Activated naive CD8-positive, alpha-beta T cell (primary cell): ENCODE data around the gene MAPK7.
A peak's percentile ranks its signal among the peaks of the same experiment; 100 is the strongest.

ENCODE experiments used
- H3K27ac Mint-ChIP-seq: one replicate; pipeline ENCODE4 v1.8.0; 2021; ENCODE audit warnings: mixed read lengths
- H3K27me3 Mint-ChIP-seq: one replicate; pipeline ENCODE4 v1.8.0; 2021; ENCODE audit warnings: mixed read lengths
- H3K36me3 Mint-ChIP-seq: one replicate; pipeline ENCODE4 v1.8.0; 2021; ENCODE audit warnings: mixed read lengths
- H3K4me1 Mint-ChIP-seq: one replicate; pipeline ENCODE4 v1.8.0; 2021; ENCODE audit warnings: low read depth, mixed read lengths
- H3K4me3 Mint-ChIP-seq: one replicate; pipeline ENCODE4 v1.8.0; 2021; ENCODE audit warnings: mild to moderate bottlenecking, mixed read lengths
- H3K9me3 Mint-ChIP-seq: one replicate; pipeline ENCODE4 v1.8.0; 2021; ENCODE audit warnings: low read depth, mixed read lengths

The MAPK7 gene

DNA sequence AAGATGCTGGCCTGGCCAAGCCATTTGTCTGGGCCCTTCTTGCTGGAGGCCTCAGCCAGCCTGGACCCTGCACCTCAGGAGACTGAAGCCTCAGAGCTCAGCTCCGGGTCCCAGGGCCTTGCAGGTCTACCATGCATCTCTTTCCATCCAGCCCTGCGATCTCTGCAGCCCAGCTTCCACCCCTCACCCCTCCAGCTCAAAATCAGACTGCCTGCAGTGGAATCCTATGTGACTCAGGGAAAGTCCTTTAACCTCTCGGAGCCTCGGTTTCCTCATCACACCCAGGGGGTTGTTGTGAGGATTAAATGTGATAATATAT, 12.8 kb upstream of the MAPK7 start:
- no peaks in the 10 kb centered on the region for H3K9me3 Mint-ChIP-seq
- peaks cover 22% of the 10 kb centered on the region for H3K4me1 Mint-ChIP-seq
- H3K27me3 Mint-ChIP-seq: peaks cover 2% of the 10 kb centered on the region
- no peaks in the 10 kb centered on the region for H3K36me3 Mint-ChIP-seq
- H3K27ac Mint-ChIP-seq: no peak overlapping the region
- H3K4me3 Mint-ChIP-seq: no peak overlapping the region

GRCh38 chr17:19365833-19366636, 12.3 kb upstream of the MAPK7 start:
- H3K9me3 Mint-ChIP-seq: no peaks in the 10 kb centered on the region
- no peaks in the 10 kb centered on the region for H3K36me3 Mint-ChIP-seq

GRCh38 chr17:19366637-19366972, 11.7 kb upstream of the MAPK7 start:
- H3K4me1 Mint-ChIP-seq: peaks cover 25% of the 10 kb centered on the region
- no peaks in the 10 kb centered on the region for H3K27me3 Mint-ChIP-seq
- no peak overlapping the region for H3K4me3 Mint-ChIP-seq
- H3K27ac Mint-ChIP-seq: no peak overlapping the region
- H3K36me3 Mint-ChIP-seq: no peaks in the 10 kb centered on the region
- no peaks in the 10 kb centered on the region for H3K9me3 Mint-ChIP-seq

More at GRCh38 chr17:19365833-19366636, 12.3 kb upstream of the MAPK7 start:
- Mint-ChIP-seq H3K4me3 (no peak overlapping the region), H3K4me1 (peaks cover 24% of the 10 kb centered on the region), H3K27ac (no peak overlapping the region), H3K27me3 (no peaks in the 10 kb centered on the region)

- Mint-ChIP-seq H3K9me3 (no peaks in the 10 kb centered on the region), H3K36me3 (no peaks in the 10 kb centered on the region), H3K27ac (no peak overlapping the region), H3K4me3 (no peak overlapping the region), H3K27me3 (no peaks in the 10 kb centered on the region), H3K4me1 (peaks cover 25% of the 10 kb centered on the region)
These were observed 10.1 kb upstream of the MAPK7 start for GRCh38 chr17:19368229-19368628.

- no peaks in the 10 kb centered on the region for H3K36me3 Mint-ChIP-seq
- no peak overlapping the region for H3K27ac Mint-ChIP-seq
- H3K9me3 Mint-ChIP-seq: no peaks in the 10 kb centered on the region
- peak overlapping the region; percentile 35 for H3K4me3 Mint-ChIP-seq
- peaks cover 25% of the 10 kb centered on the region for H3K4me1 Mint-ChIP-seq
- H3K27me3 Mint-ChIP-seq: no peaks in the 10 kb centered on the region
These were observed 9.1 kb upstream of the MAPK7 start for GRCh38 chr17:19369107-19369778.

DNA sequence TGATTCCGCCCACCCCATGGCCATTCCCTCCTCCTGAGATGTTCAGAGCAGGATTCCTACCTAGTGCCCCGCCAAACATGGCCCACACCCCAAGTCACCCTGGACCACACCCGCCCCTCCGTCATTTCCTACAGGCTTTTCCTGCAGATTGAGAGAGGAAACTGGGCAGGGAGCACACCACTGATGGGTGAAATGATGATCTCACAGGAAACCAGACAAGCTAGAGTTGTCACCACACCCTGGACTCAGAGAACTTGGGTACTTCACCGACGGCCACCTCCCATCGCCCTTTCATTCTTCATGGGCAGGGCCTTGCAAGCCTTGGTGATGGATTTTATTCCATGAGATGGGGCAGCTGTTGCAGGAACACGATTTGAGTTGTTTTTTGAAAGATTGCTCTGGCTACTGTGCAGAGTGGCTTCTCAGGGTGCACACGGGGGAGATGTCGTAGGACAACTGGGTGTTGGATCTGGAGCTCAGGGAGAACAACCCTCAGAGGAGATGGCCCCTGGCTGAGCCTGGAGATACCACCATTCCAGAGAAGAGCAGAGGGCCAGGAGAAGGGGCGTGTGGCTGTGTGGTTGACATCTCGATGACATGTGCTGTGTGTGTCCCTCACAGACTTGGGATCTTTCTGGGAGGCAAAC, 8.3 kb upstream of the MAPK7 start:
- peaks cover 25% of the 10 kb centered on the region for H3K4me1 Mint-ChIP-seq
- peak overlapping the region; percentile 67 for H3K27ac Mint-ChIP-seq
- no peaks in the 10 kb centered on the region for H3K36me3 Mint-ChIP-seq
- no peaks in the 10 kb centered on the region for H3K27me3 Mint-ChIP-seq
- peak overlapping the region; percentile 61 for H3K4me3 Mint-ChIP-seq
- H3K9me3 Mint-ChIP-seq: no peaks in the 10 kb centered on the region

- no peaks in the 10 kb centered on the region for H3K36me3 Mint-ChIP-seq
- no peaks in the 10 kb centered on the region for H3K9me3 Mint-ChIP-seq
- H3K27me3 Mint-ChIP-seq: no peaks in the 10 kb centered on the region
- peaks cover 25% of the 10 kb centered on the region for H3K4me1 Mint-ChIP-seq
- no peak overlapping the region for H3K4me3 Mint-ChIP-seq
- peak overlapping the region; percentile 16 for H3K27ac Mint-ChIP-seq
These were observed 7.8 kb upstream of the MAPK7 start for GRCh38 chr17:19370493-19370960.

- Mint-ChIP-seq H3K4me1 (peaks cover 26% of the 10 kb centered on the region), H3K36me3 (no peaks in the 10 kb centered on the region), H3K27ac (no peak overlapping the region), H3K4me3 (peak overlapping the region; percentile 56), H3K27me3 (no peaks in the 10 kb centered on the region), H3K9me3 (no peaks in the 10 kb centered on the region)
These were observed 6.9 kb upstream of the MAPK7 start for GRCh38 chr17:19371259-19372010.

- Mint-ChIP-seq H3K27ac (no peak overlapping the region), H3K36me3 (no peaks in the 10 kb centered on the region), H3K4me3 (no peak overlapping the region), H3K4me1 (peaks cover 30% of the 10 kb centered on the region), H3K9me3 (no peaks in the 10 kb centered on the region), H3K27me3 (no peaks in the 10 kb centered on the region)
These were observed 6.3 kb upstream of the MAPK7 start for GRCh38 chr17:19372011-19372370.

GRCh38 chr17:19372439-19372838, 5.9 kb upstream of the MAPK7 start:
- Mint-ChIP-seq H3K4me1 (peaks cover 33% of the 10 kb centered on the region), H3K27ac (no peak overlapping the region), H3K36me3 (no peaks in the 10 kb centered on the region), H3K27me3 (no peaks in the 10 kb centered on the region), H3K4me3 (no peak overlapping the region), H3K9me3 (no peaks in the 10 kb centered on the region)

GRCh38 chr17:19372866-19373504, 5.3 kb upstream of the MAPK7 start:
- no peaks in the 10 kb centered on the region for H3K36me3 Mint-ChIP-seq
- H3K27ac Mint-ChIP-seq: no peak overlapping the region
- H3K9me3 Mint-ChIP-seq: no peaks in the 10 kb centered on the region
- no peaks in the 10 kb centered on the region for H3K27me3 Mint-ChIP-seq
- H3K4me3 Mint-ChIP-seq: no peak overlapping the region
- H3K4me1 Mint-ChIP-seq: peaks cover 34% of the 10 kb centered on the region

DNA sequence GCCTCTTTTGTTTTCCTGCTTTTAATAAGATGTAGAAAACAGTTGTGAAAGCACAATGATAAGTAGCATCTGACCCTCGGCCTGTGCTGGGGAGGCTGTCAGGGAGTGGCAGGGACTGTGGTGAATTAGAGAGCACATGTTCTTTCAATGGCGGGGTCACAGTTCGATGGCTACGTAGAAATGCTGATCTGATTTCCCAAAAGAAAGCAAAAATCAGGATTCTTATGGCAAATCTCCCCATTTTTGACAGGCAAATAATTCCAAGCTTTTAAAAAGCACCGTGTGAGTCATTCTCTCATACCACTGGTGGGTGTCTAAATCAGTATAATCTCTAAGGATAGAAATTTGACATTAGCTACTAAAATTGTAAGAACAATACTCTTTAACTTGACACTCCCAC, 4.2 kb upstream of the MAPK7 start:
- Mint-ChIP-seq H3K36me3 (no peaks in the 10 kb centered on the region), H3K27ac (no peak overlapping the region), H3K4me3 (no peak overlapping the region), H3K27me3 (no peaks in the 10 kb centered on the region), H3K9me3 (no peaks in the 10 kb centered on the region), H3K4me1 (peaks cover 30% of the 10 kb centered on the region)

DNA sequence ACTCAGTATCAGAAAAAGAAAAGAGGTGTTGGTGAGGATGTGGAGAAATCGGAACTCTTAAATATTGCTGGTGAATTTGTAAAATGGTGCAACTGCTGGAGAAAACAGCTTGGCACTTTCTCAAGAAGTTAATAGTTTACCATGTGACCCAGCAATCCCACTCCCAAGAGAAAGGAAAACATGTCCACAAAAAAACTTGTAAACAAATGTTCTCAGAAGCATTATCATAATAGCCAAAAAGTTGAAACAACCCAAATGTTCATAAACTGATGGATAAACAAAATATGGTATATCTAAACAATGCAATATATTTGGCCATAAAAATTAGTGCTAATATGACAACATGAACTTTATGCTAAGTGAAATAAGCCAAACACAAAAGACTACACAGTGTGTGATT, 2.6 kb upstream of the MAPK7 start:
- peak overlapping the region; percentile 68 for H3K4me3 Mint-ChIP-seq
- H3K9me3 Mint-ChIP-seq: no peaks in the 10 kb centered on the region
- peaks cover 2% of the 10 kb centered on the region for H3K36me3 Mint-ChIP-seq
- no peak overlapping the region for H3K27ac Mint-ChIP-seq
- H3K27me3 Mint-ChIP-seq: no peaks in the 10 kb centered on the region
- H3K4me1 Mint-ChIP-seq: peaks cover 18% of the 10 kb centered on the region

- Mint-ChIP-seq H3K4me3 (peak overlapping the region; percentile 100), H3K36me3 (peaks cover 2% of the 10 kb centered on the region)
These were observed 1.5 kb upstream of the MAPK7 start for GRCh38 chr17:19376811-19377210.

More at GRCh38 chr17:19376811-19377210, 1.5 kb upstream of the MAPK7 start:
- H3K9me3 Mint-ChIP-seq: no peaks in the 10 kb centered on the region
- no peaks in the 10 kb centered on the region for H3K27me3 Mint-ChIP-seq
- H3K27ac Mint-ChIP-seq: peak overlapping the region; percentile 98
- peaks cover 11% of the 10 kb centered on the region for H3K4me1 Mint-ChIP-seq
